RWPE2 (cell line): ENCODE results near the gene FGFRL1.
"Not testable (repeated sequence)": the region's sequence is repeated elsewhere in the genome, so short reads cannot be mapped to it uniquely, and the experiment has no call there.

ENCODE experiments used
- ATAC-seq: fragments of 200-7000 bp; cut with Tn5 transposase; 3 replicates; pipeline ENCODE4 v1.9.1; 2021; ENCODE audit warnings: low read depth
- DNase-seq: peaks from one replicate; pipeline ENCODE4 v3.0.0-alpha.2; 2020; ENCODE audit warnings: low spot score
- H3K27ac ChIP-seq: fragments of 450-650 bp; 2 replicates; pipeline ENCODE4 v1.5.1; 2017; ENCODE audit warnings: mild to moderate bottlenecking; ENCODE audit not compliant: poor library complexity, severe bottlenecking
- H3K27me3 ChIP-seq: fragments of 250-450 bp; sonication (Bioruptor Pico); 2 replicates; pipeline ENCODE4 v1.5.1; 2021; ENCODE audit warnings: mild to moderate bottlenecking, moderate library complexity; ENCODE audit not compliant: insufficient read depth, poor library complexity, severe bottlenecking
- H3K36me3 ChIP-seq: fragments of 250-450 bp; sonication (Bioruptor Pico); 2 replicates; pipeline ENCODE4 v1.5.1; 2020; ENCODE audit warnings: low read depth, mild to moderate bottlenecking, moderate library complexity
- H3K4me1 ChIP-seq: fragments of 250-450 bp; sonication (Bioruptor Pico); 2 replicates; pipeline ENCODE4 v1.5.1; 2021; ENCODE audit warnings: mild to moderate bottlenecking, moderate library complexity; ENCODE audit not compliant: insufficient read depth, poor library complexity, severe bottlenecking
- H3K4me3 ChIP-seq: fragments of 250-450 bp; sonication (Bioruptor Pico); 2 replicates; pipeline ENCODE4 v1.5.1; 2021; ENCODE audit warnings: mild to moderate bottlenecking, moderate library complexity; ENCODE audit not compliant: severe bottlenecking
- H3K9me3 ChIP-seq: fragments of 250-450 bp; sonication (Bioruptor Pico); 2 replicates; pipeline ENCODE4 v1.5.1; 2021; ENCODE audit warnings: mild to moderate bottlenecking, moderate library complexity; ENCODE audit not compliant: severe bottlenecking
- CTCF ChIP-seq: fragments of 450-650 bp; IDR thresholded peaks from one replicate; pipeline ENCODE4 v1.5.1; 2017; ENCODE audit warnings: mild to moderate bottlenecking, moderate library complexity; ENCODE audit not compliant: poor library complexity, severe bottlenecking

FGFRL1 gene

GRCh38 chr4:1044469-1045192, 33.2 kb downstream of the FGFRL1 start:
- TF ChIP-seq CTCF, result no peak
- ATAC-seq (no peak), DNase-seq (peak; percentile 49)
- peak overlapping the region; percentile 22 for H3K27ac ChIP-seq
- no peaks in the 10 kb centered on the region for H3K36me3 ChIP-seq
- peaks cover 13% of the 10 kb centered on the region for H3K27me3 ChIP-seq
- H3K4me3 ChIP-seq, result no peak overlapping the region
- no peaks in the 10 kb centered on the region for H3K9me3 ChIP-seq
- H3K4me1 ChIP-seq, result peaks cover 27% of the 10 kb centered on the region

GRCh38 chr4:1045193-1045594, 33.8 kb downstream of the FGFRL1 start:
- DNase-seq (peak; percentile 57), ATAC-seq (no peak)
- H3K27me3 ChIP-seq, result peaks cover 13% of the 10 kb centered on the region
- no peaks in the 10 kb centered on the region for H3K36me3 ChIP-seq
- no peak for TF ChIP-seq CTCF
- peaks cover 21% of the 10 kb centered on the region for H3K4me1 ChIP-seq
- no peak overlapping the region for H3K4me3 ChIP-seq
- no peaks in the 10 kb centered on the region for H3K9me3 ChIP-seq
- H3K27ac ChIP-seq, result no peak overlapping the region

- ATAC-seq (no peak), DNase-seq (no peak)
- Histone ChIP-seq H3K4me3 (no peak overlapping the region), H3K9me3 (no peaks in the 10 kb centered on the region), H3K36me3 (no peaks in the 10 kb centered on the region), H3K4me1 (peaks cover 19% of the 10 kb centered on the region), H3K27ac (no peak overlapping the region), H3K27me3 (peaks cover 13% of the 10 kb centered on the region)
- TF ChIP-seq CTCF, result no peak
Observed at GRCh38 chr4:1045595-1046201, 34.3 kb downstream of the FGFRL1 start.

GRCh38 chr4:1046581-1047011, 35.2 kb downstream of the FGFRL1 start:
- not testable (repeated sequence) for H3K27ac ChIP-seq, H3K9me3 ChIP-seq, H3K4me3 ChIP-seq, H3K36me3 ChIP-seq
- DNase-seq, result peak; percentile 83
- Histone ChIP-seq H3K27me3 (peaks cover 13% of the 10 kb centered on the region), H3K4me1 (peaks cover 16% of the 10 kb centered on the region)
- peak; percentile 37 for ATAC-seq

GRCh38 chr4:1047106-1047975, 35.9 kb downstream of the FGFRL1 start:
- ATAC-seq, result no peak
- H3K27ac ChIP-seq, result no peak overlapping the region
- no peak overlapping the region for H3K4me3 ChIP-seq
- H3K4me1 ChIP-seq, result peaks cover 11% of the 10 kb centered on the region
- peak; percentile 68 for DNase-seq
- H3K9me3 ChIP-seq, result no peaks in the 10 kb centered on the region
- no peaks in the 10 kb centered on the region for H3K36me3 ChIP-seq
- H3K27me3 ChIP-seq, result peaks cover 19% of the 10 kb centered on the region
- TF ChIP-seq CTCF, result no peak
